Panc1 (cell line): ENCODE results near the gene ACYP2. TPM values are rescaled to one million over a fixed set of nuclear protein-coding genes. Genes with fewer than 3 reads are reported as not detected.

Experiments
- ATAC-seq: fragments of 200-7000 bp; cut with Tn5 transposase; 2 replicates; pipeline ENCODE4 v1.9.1; 2020; ENCODE audit warnings: mild to moderate bottlenecking, moderate library complexity
- BruUV-seq: library from RNA; stranded (reverse); fragments of 400-500 nt; replicated peaks from 2 replicates; lab custom pipeline; 2021; lab: Mats Ljungman, UMichigan
- CTCF ChIA-PET: fragments of 300-600 bp; sonication (Branson Sonifier 250); formaldehyde crosslinking; loops from one replicate; lab custom pipeline; 2022; ENCODE audit warnings: antibody characterized with exemption; lab: Charles Lee
- POLR2A ChIA-PET: fragments of 300-600 bp; sonication (Branson Sonifier 250); formaldehyde crosslinking; loops from one replicate; lab custom pipeline; 2022; ENCODE audit warnings: antibody characterized with exemption; lab: Charles Lee
- DNase-seq: peaks from one replicate; pipeline ENCODE4 v3.0.0-alpha.2; 2010; ENCODE audit warnings: low read depth, low spot score
- H3K27ac ChIP-seq: 2 replicates; pipeline ENCODE4 v1.5.1; 2011; ENCODE audit warnings: mild to moderate bottlenecking, low read length, inconsistent platforms
- H3K27me3 ChIP-seq: fragments of 200-500 bp; sonication (Bioruptor generic); 2 replicates; pipeline ENCODE4 v1.6.0; 2014; ENCODE audit warnings: low read length, inconsistent platforms; ENCODE audit not compliant: control insufficient read depth, insufficient read depth
- H3K36me3 ChIP-seq: fragments of 200-500 bp; sonication (Bioruptor generic); 2 replicates; pipeline ENCODE4 v1.5.1; 2014; ENCODE audit warnings: inconsistent platforms, mild to moderate bottlenecking, low read length, moderate library complexity; ENCODE audit not compliant: control insufficient read depth, insufficient read depth
- H3K4me1 ChIP-seq: 2 replicates; pipeline ENCODE4 v1.5.1; 2011; ENCODE audit warnings: inconsistent platforms, mild to moderate bottlenecking, low read length, moderate library complexity; ENCODE audit not compliant: control insufficient read depth, insufficient read depth
- H3K4me3 ChIP-seq, 2 experiments: 2 replicates each; pipeline ENCODE4 v1.5.1; 2011 to 2012; ENCODE audit warnings: low read depth in 2 of 2, low read length in 2 of 2, mild to moderate bottlenecking in 2 of 2, inconsistent platforms in 1 of 2, moderate library complexity in 1 of 2
- H3K9me3 ChIP-seq: fragments of 200-500 bp; sonication (Bioruptor generic); 2 replicates; pipeline ENCODE4 v1.5.1; 2014; ENCODE audit warnings: low read depth, mild to moderate bottlenecking, inconsistent platforms, low read length, moderate library complexity; ENCODE audit not compliant: control insufficient read depth, insufficient read depth
- POLR2AphosphoS5 ChIP-seq: IDR thresholded peaks from 2 replicates; pipeline ENCODE4 v1.6.1; 2012; ENCODE audit warnings: mild to moderate bottlenecking, low read depth, low read length, moderate library complexity
- SIN3A ChIP-seq: IDR thresholded peaks from 2 replicates; pipeline ENCODE4 v1.6.1; 2012; ENCODE audit warnings: low read depth, mild to moderate bottlenecking, low read length, moderate library complexity, borderline replicate concordance; ENCODE audit not compliant: insufficient read depth
- TCF7L2 ChIP-seq: IDR thresholded peaks from 2 replicates; pipeline ENCODE4 v1.6.1; 2011; ENCODE audit warnings: mild to moderate bottlenecking, low read depth, low read length, inconsistent platforms
- in situ Hi-C: cut with HindIII; loops from 2 replicates; pipeline ENCODE4 v1.10.0; 2016; ENCODE audit warnings: low sequenced_read_pairs, low pct_unique_long_range_greater_than_20kb
- intact Hi-C: fragments of 100-400 bp; cut with micrococcal nuclease; formaldehyde crosslinking; loops from one replicate; pipeline ENCODE4 v1.10.0; 2022; ENCODE audit not compliant: unreplicated experiment
- total RNA-seq: library from RNA; stranded (reverse); gene quantifications from one replicate; pipeline ENCODE4 v1.2.1, GENCODE V29; 2021; ENCODE audit not compliant: unreplicated experiment
- TF ChIP-seq, protein P1 (sequence below), 2 experiments: IDR thresholded peaks; 2 replicates each; pipeline ENCODE4 v1.6.1; 2011 to 2012; ENCODE audit warnings: low read depth in 2 of 2, control low read depth in 1 of 2, low read length in 1 of 2, mild to moderate bottlenecking in 1 of 2, moderate library complexity in 1 of 2; ENCODE audit not compliant: insufficient read depth in 1 of 2
- TF ChIP-seq, protein P2 (sequence below): fragments of 450-650 bp; IDR thresholded peaks from 2 replicates; pipeline ENCODE4 v1.5.1; 2017; ENCODE audit warnings: mild to moderate bottlenecking

ACYP2 gene
- total RNA-seq, 1 experiment from 2014 or later = 11.5 TPM

DNA sequence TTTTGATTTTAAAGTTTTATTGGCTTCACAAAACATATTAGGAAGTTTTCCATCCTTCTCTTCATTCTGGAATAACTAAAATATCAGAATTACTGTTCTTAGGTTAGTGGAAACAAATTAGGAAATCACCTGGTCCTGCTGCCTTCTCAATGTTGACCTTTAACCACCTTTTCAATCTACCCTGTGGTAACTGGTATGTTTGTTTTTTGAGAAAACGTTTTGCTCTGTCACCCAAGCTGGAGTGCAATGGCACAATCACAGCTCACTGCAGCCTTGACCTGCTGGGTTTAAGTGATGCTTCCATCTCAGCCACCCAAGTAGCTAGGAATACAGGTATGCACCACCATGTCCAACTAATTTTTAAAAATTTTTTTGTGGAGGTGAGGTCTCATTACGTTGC, 28.4 kb downstream of the ACYP2 start:
- intact Hi-C loops = no loop called here
- no peak for TF ChIP-seq SIN3A
- TF ChIP-seq, protein P1, sequence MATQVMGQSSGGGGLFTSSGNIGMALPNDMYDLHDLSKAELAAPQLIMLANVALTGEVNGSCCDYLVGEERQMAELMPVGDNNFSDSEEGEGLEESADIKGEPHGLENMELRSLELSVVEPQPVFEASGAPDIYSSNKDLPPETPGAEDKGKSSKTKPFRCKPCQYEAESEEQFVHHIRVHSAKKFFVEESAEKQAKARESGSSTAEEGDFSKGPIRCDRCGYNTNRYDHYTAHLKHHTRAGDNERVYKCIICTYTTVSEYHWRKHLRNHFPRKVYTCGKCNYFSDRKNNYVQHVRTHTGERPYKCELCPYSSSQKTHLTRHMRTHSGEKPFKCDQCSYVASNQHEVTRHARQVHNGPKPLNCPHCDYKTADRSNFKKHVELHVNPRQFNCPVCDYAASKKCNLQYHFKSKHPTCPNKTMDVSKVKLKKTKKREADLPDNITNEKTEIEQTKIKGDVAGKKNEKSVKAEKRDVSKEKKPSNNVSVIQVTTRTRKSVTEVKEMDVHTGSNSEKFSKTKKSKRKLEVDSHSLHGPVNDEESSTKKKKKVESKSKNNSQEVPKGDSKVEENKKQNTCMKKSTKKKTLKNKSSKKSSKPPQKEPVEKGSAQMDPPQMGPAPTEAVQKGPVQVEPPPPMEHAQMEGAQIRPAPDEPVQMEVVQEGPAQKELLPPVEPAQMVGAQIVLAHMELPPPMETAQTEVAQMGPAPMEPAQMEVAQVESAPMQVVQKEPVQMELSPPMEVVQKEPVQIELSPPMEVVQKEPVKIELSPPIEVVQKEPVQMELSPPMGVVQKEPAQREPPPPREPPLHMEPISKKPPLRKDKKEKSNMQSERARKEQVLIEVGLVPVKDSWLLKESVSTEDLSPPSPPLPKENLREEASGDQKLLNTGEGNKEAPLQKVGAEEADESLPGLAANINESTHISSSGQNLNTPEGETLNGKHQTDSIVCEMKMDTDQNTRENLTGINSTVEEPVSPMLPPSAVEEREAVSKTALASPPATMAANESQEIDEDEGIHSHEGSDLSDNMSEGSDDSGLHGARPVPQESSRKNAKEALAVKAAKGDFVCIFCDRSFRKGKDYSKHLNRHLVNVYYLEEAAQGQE (IDR thresholded peaks at IDR 0.05; ENCODE audit: insufficient read depth in 1 of 2, low read depth in 2 of 2, low read length in 1 of 2) = no peak
- TF ChIP-seq TCF7L2 = no peak
- TF ChIP-seq, protein P2, sequence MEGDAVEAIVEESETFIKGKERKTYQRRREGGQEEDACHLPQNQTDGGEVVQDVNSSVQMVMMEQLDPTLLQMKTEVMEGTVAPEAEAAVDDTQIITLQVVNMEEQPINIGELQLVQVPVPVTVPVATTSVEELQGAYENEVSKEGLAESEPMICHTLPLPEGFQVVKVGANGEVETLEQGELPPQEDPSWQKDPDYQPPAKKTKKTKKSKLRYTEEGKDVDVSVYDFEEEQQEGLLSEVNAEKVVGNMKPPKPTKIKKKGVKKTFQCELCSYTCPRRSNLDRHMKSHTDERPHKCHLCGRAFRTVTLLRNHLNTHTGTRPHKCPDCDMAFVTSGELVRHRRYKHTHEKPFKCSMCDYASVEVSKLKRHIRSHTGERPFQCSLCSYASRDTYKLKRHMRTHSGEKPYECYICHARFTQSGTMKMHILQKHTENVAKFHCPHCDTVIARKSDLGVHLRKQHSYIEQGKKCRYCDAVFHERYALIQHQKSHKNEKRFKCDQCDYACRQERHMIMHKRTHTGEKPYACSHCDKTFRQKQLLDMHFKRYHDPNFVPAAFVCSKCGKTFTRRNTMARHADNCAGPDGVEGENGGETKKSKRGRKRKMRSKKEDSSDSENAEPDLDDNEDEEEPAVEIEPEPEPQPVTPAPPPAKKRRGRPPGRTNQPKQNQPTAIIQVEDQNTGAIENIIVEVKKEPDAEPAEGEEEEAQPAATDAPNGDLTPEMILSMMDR = no peak
- TF ChIP-seq POLR2AphosphoS5 = no peak
- ATAC-seq = no peak
- no peak for DNase-seq
- CTCF ChIA-PET = no interaction called here
- Histone ChIP-seq H3K27me3 (no peaks in the 10 kb centered on the region), H3K9me3 (no peaks in the 10 kb centered on the region), H3K36me3 (no peaks in the 10 kb centered on the region), H3K27ac (no peak overlapping the region), H3K4me1 (no peaks in the 10 kb centered on the region), H3K4me3 (no peak overlapping the region)
- in situ Hi-C loops = no loop called here
- BruUV-seq = no TSS peak
- POLR2A ChIA-PET = no interaction called here

DNA sequence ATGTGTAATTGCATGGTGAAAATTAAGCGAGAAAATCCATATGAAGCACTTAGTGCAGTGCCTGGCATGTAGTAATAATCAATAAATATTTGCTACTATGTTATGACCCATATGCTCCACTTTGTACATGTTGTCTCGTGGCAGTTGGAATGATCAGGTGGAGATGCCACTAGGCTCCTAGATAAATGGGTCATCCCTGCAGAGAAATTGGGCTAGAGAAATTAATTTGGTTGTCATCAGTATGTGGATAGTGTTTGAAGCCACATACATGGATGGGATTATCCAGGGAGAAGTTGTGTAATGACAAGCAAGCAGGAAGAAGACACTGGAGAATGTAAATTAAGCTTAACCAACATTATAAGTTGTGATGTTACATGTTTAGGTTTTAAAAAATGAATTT, 33.0 kb downstream of the ACYP2 start:
- Histone ChIP-seq H3K36me3 (no peaks in the 10 kb centered on the region), H3K4me3 (no peak overlapping the region), H3K27ac (no peak overlapping the region), H3K9me3 (no peaks in the 10 kb centered on the region), H3K27me3 (no peaks in the 10 kb centered on the region), H3K4me1 (no peaks in the 10 kb centered on the region)
- ChIA-PET POLR2A (no interaction called here), CTCF (no interaction called here)
- intact Hi-C loops (no loop called here), in situ Hi-C loops (no loop called here)
- TF ChIP-seq TCF7L2 (no peak), POLR2AphosphoS5 (no peak), SIN3A (no peak)
- TF ChIP-seq, protein P1 (IDR thresholded peaks at IDR 0.05; ENCODE audit: insufficient read depth in 1 of 2, low read depth in 2 of 2, low read length in 1 of 2) = no peak
- DNase-seq (no peak), ATAC-seq (no peak)
- BruUV-seq = no TSS peak
